ENCODE results near the gene SLC9A8.

DNA sequence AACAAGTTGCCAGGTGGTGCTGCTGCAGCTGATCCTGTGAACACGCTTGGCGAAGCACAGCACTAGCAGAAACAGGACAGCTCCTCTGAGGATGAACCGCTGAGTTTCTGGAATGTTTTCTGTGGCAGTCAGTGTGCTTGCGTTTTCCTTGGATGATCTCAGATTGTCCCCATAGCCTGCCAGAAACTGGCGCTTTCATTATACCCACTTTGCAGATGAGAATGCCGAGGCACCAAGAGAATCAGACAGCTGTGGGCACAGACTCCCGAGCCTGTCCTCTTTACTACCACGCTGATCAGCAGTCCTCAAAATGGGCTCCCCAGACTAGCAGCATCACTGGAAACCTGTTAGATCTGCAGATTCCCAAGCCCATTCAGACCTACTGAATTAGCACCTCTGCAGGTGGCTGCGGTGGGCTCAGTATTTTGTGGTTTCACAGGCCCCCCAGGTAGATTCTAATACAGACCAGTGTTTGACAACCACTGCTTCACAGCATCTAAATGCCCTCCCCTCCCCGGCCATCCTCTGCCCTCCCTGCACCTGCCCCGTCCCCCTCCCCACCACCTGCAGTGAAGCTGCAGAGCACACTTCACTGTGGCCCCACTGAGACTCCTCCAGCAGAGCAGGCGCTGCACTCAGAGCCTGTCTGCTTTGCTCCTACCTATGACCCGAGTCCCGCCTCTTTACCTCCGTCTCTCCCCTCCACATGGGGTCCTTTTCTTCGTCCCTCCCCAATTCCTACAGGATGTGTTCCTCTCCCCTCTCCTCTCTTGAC lies 73.1 kb downstream of the SLC9A8 start:
- TF ChIP-seq CTCF (conservative IDR thresholded peaks at IDR 0.05) = no peak
- no peak for TF ChIP-seq ZFX (IDR thresholded peaks at IDR 0.05)
